ENCODE data around the gene CDH16. TPM values are rescaled to one million over a fixed set of nuclear protein-coding genes. Genes with fewer than 3 reads are reported as not detected.
"Not testable (repeated sequence)": the region's sequence is repeated elsewhere in the genome, so short reads cannot be mapped to it uniquely, and the experiment has no call there.

Gene CDH16
- total RNA-seq, 4 donors from 2014 or later, result 0.20 to 2.4 (median 1.8) TPM; not detected in 1

DNA sequence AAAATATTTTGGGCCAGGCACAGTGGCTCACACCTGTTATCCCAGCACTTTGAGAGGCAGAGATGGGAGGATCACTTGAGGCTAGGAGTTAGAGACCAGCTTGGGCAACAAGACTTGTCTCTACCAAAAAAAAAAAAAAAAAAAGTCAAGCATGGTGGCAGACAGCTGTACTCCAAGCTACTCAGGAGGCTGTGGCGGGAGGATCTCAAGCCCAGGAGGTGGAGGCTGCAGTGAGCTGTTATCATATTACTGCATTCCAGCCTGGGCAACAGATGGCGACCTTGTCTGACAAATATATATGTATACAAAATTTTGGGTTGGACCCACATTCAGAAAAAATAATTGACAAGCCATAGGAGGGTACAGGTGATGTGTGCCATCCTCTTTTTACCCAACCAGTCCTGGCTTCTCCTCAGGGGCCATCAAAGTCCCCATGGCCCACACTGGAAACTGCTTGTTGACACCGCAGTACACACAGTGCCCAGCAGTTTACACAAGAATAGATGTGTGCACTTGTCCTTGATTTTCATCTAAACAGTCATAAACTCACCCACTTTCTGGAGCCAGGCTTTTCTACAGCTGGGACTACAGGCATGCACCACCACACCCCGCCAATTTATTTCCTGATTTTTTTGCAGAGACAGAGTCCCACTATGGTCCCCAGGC, 18.3 kb upstream of the CDH16 start:
- H3K27me3 ChIP-seq, result no peaks in the 10 kb centered on the region
- WGBS, 2 donors (ENCODE audit: low coverage in 1 of 2), result 17 to 74% methylated on average over 1 to 4 of the region's 4 CpGs
- intact Hi-C loops (cut with DNase I; ENCODE audit: low total_unique reads), result no loop called here
- H3K9me3 ChIP-seq, result no peaks in the 10 kb centered on the region
- in situ Hi-C loops (cut with MboI; ENCODE audit: low pct_ligation_motif_present in 1 of 4, low pct_unique_long_range_greater_than_20kb in 1 of 4, low sequenced_read_pairs in 3 of 4), result no loop called here
- H3K4me3 ChIP-seq, result peak overlapping the region in 1 of 4 donors; percentile 94
- H3K4me1 ChIP-seq, result peaks cover 17 to 52% (median 43%) of the 10 kb centered on the region in 4 donors
- no peak for DNase-seq
- H3K27ac ChIP-seq, result peak overlapping the region; percentile 93 to 97 (median 96)
- TF ChIP-seq POLR2A (IDR thresholded peaks at IDR 0.05), result no peak
- TF ChIP-seq, protein P1, sequence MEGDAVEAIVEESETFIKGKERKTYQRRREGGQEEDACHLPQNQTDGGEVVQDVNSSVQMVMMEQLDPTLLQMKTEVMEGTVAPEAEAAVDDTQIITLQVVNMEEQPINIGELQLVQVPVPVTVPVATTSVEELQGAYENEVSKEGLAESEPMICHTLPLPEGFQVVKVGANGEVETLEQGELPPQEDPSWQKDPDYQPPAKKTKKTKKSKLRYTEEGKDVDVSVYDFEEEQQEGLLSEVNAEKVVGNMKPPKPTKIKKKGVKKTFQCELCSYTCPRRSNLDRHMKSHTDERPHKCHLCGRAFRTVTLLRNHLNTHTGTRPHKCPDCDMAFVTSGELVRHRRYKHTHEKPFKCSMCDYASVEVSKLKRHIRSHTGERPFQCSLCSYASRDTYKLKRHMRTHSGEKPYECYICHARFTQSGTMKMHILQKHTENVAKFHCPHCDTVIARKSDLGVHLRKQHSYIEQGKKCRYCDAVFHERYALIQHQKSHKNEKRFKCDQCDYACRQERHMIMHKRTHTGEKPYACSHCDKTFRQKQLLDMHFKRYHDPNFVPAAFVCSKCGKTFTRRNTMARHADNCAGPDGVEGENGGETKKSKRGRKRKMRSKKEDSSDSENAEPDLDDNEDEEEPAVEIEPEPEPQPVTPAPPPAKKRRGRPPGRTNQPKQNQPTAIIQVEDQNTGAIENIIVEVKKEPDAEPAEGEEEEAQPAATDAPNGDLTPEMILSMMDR (IDR thresholded peaks at IDR 0.05), result peak in 2 of 5 experiments; percentile 15 to 31
- H3K36me3 ChIP-seq, result peaks cover 0 to 18% (median 9%) of the 10 kb centered on the region in 4 donors

DNA sequence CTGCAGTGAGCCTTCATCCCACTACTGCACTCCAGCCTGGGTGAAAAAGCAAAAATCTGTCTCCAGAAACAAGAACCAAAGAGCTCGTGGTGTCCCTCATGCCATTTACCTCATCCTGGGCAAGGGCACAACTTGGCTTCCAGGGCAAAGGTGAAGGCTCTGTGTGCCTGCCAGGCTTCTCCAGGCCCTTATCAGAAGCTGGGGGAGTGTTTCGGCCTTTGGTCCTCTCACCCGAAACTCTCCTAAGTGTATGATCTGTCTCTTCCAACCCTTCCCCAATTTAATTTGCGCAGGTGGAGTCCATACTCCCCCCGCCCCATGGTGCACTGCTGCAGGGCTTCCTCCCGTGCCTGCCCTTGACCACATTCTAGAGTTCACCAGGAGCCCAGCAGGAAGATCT, 17.8 kb upstream of the CDH16 start:
- no peaks in the 10 kb centered on the region for H3K9me3 ChIP-seq
- intact Hi-C loops (cut with DNase I; ENCODE audit: low total_unique reads), result no loop called here
- WGBS, 2 donors (ENCODE audit: low coverage in 1 of 2), result 55% methylated on average over 6 of the region's 6 CpGs; no CpG with 5 or more reads in 1 of the 2 donors
- peak overlapping the region in 3 of 4 donors; percentile 84 to 99 (median 94) for H3K4me3 ChIP-seq
- peak; percentile 13 for TF ChIP-seq POLR2A (IDR thresholded peaks at IDR 0.05)
- TF ChIP-seq POLR2AphosphoS5 (IDR thresholded peaks at IDR 0.05), result peak in 2 of 3 donors; percentile 13 to 41
- TF ChIP-seq EP300 (IDR thresholded peaks at IDR 0.05; ENCODE audit: low read depth), result no peak
- TF ChIP-seq, protein P1 (IDR thresholded peaks at IDR 0.05), result no peak
- peak; percentile 51 for DNase-seq
- H3K27me3 ChIP-seq, result no peaks in the 10 kb centered on the region
- H3K4me1 ChIP-seq, result peaks cover 17 to 52% (median 43%) of the 10 kb centered on the region in 4 donors
- peaks cover 0 to 13% (median 6%) of the 10 kb centered on the region in 4 donors for H3K36me3 ChIP-seq
- in situ Hi-C loops (cut with MboI; ENCODE audit: low pct_ligation_motif_present in 1 of 4, low pct_unique_long_range_greater_than_20kb in 1 of 4, low sequenced_read_pairs in 3 of 4), result no loop called here
- H3K27ac ChIP-seq, result peak overlapping the region; percentile 93 to 97 (median 96)

DNA sequence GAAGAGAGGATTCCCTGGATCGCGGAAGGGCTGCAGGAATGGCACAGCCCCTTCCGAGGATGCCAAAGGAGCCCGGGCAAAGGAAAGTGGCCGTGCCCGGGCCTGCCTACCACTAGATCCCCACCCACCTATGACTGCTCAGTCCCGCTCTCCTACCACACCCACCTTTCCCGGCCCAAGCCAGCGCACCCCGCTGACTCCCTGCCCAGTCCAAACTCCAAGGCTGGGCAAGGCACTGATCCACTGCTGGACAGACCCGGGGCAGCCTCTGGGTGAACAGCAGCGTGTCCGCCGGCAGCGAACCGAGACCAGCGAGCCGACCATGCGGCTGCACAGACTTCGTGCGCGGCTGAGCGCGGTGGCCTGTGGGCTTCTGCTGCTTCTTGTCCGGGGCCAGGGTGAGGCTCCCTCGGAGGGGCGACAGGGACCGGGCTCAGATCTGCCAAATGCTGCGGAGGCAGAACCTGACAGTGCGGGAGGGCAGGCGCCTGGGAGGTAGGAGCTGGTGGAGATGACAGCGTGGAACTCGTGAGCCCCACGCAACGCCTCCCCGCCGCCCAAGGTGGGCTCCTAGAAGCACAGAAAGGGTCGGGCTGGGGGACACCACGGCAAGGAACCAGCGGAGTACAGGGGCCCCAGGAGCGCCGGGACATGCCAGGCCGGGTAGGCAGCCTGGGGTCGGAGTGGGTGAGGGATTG, 16.8 kb upstream of the CDH16 start, which contains the start of gene CES2:
Gene CES2 (plus strand): TSS at position 203 of the 698 bp plus-strand sequence. CDS start 120 bp downstream, at position 323.
- Histone ChIP-seq H3K4me1 (peaks cover 17 to 52% (median 43%) of the 10 kb centered on the region in 4 donors), H3K27me3 (no peaks in the 10 kb centered on the region), H3K27ac (peak within 1 kb of the TSS; percentile 93 to 97 (median 96)), H3K36me3 (peaks cover 0 to 3% (median 1%) of the 10 kb centered on the region in 4 donors), H3K4me3 (peak within 1 kb of the TSS; percentile 84 to 99 (median 91)), H3K9me3 (no peaks in the 10 kb centered on the region)
- intact Hi-C loops (cut with DNase I; ENCODE audit: low total_unique reads) (no loop called here), in situ Hi-C loops (cut with MboI; ENCODE audit: low pct_ligation_motif_present in 1 of 4, low pct_unique_long_range_greater_than_20kb in 1 of 4, low sequenced_read_pairs in 3 of 4) (no loop called here)
- 6 to 26% methylated on average over 12 to 44 of the region's 44 CpGs for WGBS, 2 donors (ENCODE audit: low coverage in 1 of 2)
- DNase-seq, result peak; percentile 93
- TF ChIP-seq POLR2AphosphoS5 (IDR thresholded peaks at IDR 0.05) (peak; percentile 70 to 96 (median 93)), EP300 (IDR thresholded peaks at IDR 0.05; ENCODE audit: low read depth) (no peak), POLR2A (IDR thresholded peaks at IDR 0.05) (peak; percentile 98)
- TF ChIP-seq, protein P1 (IDR thresholded peaks at IDR 0.05), result no peak

DNA sequence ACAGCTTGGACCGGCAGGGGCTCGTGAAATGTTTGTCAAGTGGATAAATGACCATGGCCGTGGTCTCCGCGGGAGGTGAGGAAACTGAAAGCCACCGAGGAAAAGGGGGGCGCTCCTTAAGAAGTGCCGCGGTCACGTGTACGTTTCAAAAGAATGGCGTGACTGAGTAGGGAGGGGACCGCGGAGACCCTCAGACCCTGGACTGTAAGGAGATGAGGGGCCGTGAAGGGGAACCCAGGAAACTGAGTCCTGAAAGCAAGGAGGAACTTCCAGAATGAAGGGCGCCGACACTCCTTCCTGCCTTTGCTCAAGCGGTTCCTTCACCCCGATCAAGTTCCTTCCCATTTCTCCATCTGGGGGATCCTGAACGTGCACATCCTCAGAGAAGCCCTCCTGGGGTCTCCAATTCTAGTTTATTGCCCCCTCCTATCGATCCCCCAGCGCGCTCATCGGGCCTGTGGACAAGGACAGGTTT, 16.2 kb upstream of the CDH16 start:
- intact Hi-C loops (cut with DNase I; ENCODE audit: low total_unique reads); H3K9me3 ChIP-seq; H3K36me3 ChIP-seq; in situ Hi-C loops (cut with MboI; ENCODE audit: low pct_ligation_motif_present in 1 of 4, low pct_unique_long_range_greater_than_20kb in 1 of 4, low sequenced_read_pairs in 3 of 4); H3K27me3 ChIP-seq; DNase-seq: not testable (repeated sequence)
- Histone ChIP-seq H3K4me1 (peaks cover 17 to 52% (median 43%) of the 10 kb centered on the region in 4 donors), H3K27ac (peak overlapping the region; percentile 93 to 97 (median 96)), H3K4me3 (peak overlapping the region; percentile 84 to 99 (median 91))
- WGBS, 2 donors (ENCODE audit: low coverage in 1 of 2), result 0 to 2% methylated on average over 2 to 23 of the region's 24 CpGs
